PFSK-1 (cell line): ENCODE results near the gene IQCK.

Source experiments
- POLR2AphosphoS5 ChIP-seq: IDR thresholded peaks from 2 replicates; pipeline ENCODE4 v1.6.1; 2012; ENCODE audit warnings: low read depth, mild to moderate bottlenecking, control low read depth, low read length, moderate library complexity
- TAF1 ChIP-seq: IDR thresholded peaks from 2 replicates; pipeline ENCODE4 v1.6.1; 2012; ENCODE audit warnings: low read length, control low read depth, borderline replicate concordance; ENCODE audit not compliant: insufficient read depth
- TF ChIP-seq, protein P1 (sequence below), 2 experiments: IDR thresholded peaks; 2 replicates each; pipeline versions ENCODE4 v1.6.1 to v1.8.0; 2011 to 2012; ENCODE audit warnings: low read depth in 2 of 2, low read length in 2 of 2, control low read depth in 1 of 2, inconsistent platforms in 1 of 2, mild to moderate bottlenecking in 1 of 2, moderate library complexity in 1 of 2; ENCODE audit not compliant: insufficient read depth in 1 of 2

DNA sequence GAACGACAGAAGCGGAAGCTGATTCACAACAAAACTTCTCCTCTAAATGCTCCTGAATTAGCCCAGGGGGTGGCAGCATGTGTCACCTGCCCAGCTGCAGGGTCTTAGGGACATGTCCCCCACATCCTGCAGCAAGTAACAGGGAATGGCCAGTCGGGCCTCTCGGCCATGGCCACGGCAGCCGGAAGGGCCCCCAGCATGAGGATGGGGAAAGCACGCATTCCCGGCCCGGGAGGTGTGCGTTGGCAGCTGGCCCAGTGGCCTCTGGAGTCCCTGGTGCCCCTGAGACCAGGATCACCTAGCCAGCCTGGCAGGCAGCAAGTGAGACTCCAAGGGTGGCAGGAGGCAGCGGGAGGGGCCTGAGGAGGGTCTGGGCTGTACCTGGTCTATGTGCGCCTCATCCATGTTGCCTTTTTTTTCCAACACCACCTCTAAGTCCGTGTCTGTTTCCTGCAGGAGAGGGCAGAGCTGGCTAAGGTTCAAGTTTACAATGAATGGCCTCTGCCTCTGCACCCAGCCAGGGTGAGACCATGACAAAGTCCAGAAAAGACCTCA, 7.0 kb upstream of the IQCK start:
- TF ChIP-seq TAF1 (no peak), POLR2AphosphoS5 (no peak)
- TF ChIP-seq, protein P1, sequence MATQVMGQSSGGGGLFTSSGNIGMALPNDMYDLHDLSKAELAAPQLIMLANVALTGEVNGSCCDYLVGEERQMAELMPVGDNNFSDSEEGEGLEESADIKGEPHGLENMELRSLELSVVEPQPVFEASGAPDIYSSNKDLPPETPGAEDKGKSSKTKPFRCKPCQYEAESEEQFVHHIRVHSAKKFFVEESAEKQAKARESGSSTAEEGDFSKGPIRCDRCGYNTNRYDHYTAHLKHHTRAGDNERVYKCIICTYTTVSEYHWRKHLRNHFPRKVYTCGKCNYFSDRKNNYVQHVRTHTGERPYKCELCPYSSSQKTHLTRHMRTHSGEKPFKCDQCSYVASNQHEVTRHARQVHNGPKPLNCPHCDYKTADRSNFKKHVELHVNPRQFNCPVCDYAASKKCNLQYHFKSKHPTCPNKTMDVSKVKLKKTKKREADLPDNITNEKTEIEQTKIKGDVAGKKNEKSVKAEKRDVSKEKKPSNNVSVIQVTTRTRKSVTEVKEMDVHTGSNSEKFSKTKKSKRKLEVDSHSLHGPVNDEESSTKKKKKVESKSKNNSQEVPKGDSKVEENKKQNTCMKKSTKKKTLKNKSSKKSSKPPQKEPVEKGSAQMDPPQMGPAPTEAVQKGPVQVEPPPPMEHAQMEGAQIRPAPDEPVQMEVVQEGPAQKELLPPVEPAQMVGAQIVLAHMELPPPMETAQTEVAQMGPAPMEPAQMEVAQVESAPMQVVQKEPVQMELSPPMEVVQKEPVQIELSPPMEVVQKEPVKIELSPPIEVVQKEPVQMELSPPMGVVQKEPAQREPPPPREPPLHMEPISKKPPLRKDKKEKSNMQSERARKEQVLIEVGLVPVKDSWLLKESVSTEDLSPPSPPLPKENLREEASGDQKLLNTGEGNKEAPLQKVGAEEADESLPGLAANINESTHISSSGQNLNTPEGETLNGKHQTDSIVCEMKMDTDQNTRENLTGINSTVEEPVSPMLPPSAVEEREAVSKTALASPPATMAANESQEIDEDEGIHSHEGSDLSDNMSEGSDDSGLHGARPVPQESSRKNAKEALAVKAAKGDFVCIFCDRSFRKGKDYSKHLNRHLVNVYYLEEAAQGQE (IDR thresholded peaks at IDR 0.05; ENCODE audit: insufficient read depth in 1 of 2, low read depth in 2 of 2, low read length in 2 of 2) = no peak
